ENCODE data around the gene SYP.

SYP gene

GRCh38 chrX:49203536-49203935 is 3.5 kb upstream of the SYP start:
- peaks cover 40% of the 10 kb centered on the region for H3K9me3 Mint-ChIP-seq
- peaks cover 20% of the 10 kb centered on the region for H3K27me3 Mint-ChIP-seq (ENCODE audit: low read depth, poor library complexity)
- no peak overlapping the region for H3K4me3 Mint-ChIP-seq
- H3K27ac Mint-ChIP-seq: no peak overlapping the region
- no peaks in the 10 kb centered on the region for H3K36me3 Mint-ChIP-seq (ENCODE audit: low read depth)
- TF ChIP-seq, protein P1, sequence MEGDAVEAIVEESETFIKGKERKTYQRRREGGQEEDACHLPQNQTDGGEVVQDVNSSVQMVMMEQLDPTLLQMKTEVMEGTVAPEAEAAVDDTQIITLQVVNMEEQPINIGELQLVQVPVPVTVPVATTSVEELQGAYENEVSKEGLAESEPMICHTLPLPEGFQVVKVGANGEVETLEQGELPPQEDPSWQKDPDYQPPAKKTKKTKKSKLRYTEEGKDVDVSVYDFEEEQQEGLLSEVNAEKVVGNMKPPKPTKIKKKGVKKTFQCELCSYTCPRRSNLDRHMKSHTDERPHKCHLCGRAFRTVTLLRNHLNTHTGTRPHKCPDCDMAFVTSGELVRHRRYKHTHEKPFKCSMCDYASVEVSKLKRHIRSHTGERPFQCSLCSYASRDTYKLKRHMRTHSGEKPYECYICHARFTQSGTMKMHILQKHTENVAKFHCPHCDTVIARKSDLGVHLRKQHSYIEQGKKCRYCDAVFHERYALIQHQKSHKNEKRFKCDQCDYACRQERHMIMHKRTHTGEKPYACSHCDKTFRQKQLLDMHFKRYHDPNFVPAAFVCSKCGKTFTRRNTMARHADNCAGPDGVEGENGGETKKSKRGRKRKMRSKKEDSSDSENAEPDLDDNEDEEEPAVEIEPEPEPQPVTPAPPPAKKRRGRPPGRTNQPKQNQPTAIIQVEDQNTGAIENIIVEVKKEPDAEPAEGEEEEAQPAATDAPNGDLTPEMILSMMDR (IDR thresholded peaks at IDR 0.05): no peak
- peaks cover 5% of the 10 kb centered on the region for H3K4me1 Mint-ChIP-seq
- DNase-seq: no peak

DNA sequence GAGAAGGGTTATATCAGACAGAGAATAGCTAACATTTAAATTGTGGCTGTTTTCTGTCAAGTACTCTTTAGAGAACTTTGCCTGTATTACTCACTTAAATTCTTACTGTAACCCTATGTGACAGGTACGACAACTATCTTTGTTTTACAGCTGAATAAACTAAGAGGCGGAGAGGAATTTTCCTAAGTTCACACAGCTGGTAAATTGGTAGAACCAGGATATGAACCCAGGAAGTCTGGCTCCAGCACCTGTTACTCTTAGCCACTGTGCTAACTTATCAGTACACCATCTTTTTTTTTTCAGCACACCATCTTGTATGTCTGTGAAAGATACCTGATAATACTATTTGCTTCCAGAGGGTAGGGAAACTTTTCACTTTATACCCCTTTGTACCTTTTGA is 2.0 kb upstream of the SYP start:
- no peak for DNase-seq

GRCh38 chrX:49199315-49199595 is 738 bp downstream of the SYP start:
- Mint-ChIP-seq H3K4me1 (peaks cover 5% of the 10 kb centered on the region), H3K36me3 (ENCODE audit: low read depth) (no peaks in the 10 kb centered on the region), H3K9me3 (peaks cover 56% of the 10 kb centered on the region), H3K27ac (no peak overlapping the region), H3K4me3 (no peak overlapping the region), H3K27me3 (ENCODE audit: low read depth, poor library complexity) (peaks cover 38% of the 10 kb centered on the region)
- DNase-seq: no peak
- TF ChIP-seq, protein P1 (IDR thresholded peaks at IDR 0.05): no peak

More for the DNA sequence above, 2.0 kb upstream of the SYP start:
- Mint-ChIP-seq H3K4me1 (peaks cover 5% of the 10 kb centered on the region), H3K27me3 (ENCODE audit: low read depth, poor library complexity) (peaks cover 35% of the 10 kb centered on the region), H3K36me3 (ENCODE audit: low read depth) (no peaks in the 10 kb centered on the region), H3K27ac (no peak overlapping the region), H3K4me3 (no peak overlapping the region), H3K9me3 (peaks cover 45% of the 10 kb centered on the region)
- TF ChIP-seq, protein P1 (IDR thresholded peaks at IDR 0.05): no peak

DNA sequence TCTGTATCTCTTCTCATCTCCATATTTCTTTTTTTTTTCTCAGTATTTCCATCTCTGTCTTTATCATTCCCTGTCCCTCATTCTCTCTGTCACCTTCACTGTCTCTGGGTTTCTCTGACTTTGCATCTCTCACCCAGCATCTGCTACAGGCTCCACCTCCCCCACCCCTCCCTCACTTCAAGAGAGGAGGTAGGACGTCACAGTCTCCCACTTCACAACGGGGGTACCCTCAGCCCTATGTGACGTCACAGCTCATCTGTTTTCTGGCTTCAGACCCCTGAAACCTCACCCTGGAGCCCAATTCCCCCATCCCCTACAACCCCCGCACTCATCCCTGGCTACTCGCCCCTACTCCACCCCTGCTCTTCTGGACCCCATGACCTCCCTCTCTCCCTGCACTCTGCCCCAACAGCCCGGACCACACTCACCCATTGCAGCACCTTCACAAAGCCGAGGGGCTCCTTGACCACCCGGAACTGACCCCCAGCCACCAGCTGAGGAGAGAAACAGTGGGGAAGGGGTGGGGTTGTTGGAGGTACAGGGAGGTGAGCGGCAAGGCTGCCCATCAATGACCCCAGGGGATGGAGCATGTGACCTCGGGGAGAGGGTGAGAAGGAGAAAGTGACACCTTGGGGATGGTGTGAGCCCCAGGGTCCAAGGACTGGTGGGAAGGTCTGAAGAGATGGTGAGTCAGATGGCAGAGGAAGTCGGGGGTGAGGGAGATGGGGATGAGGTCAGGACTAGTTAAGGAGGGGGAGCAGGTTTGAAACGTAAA is 1.3 kb downstream of the SYP start:
- H3K27me3 Mint-ChIP-seq (ENCODE audit: low read depth, poor library complexity): peaks cover 35% of the 10 kb centered on the region
- peaks cover 8% of the 10 kb centered on the region for H3K4me1 Mint-ChIP-seq
- H3K9me3 Mint-ChIP-seq: peaks cover 56% of the 10 kb centered on the region
- no peaks in the 10 kb centered on the region for H3K36me3 Mint-ChIP-seq (ENCODE audit: low read depth)
- H3K27ac Mint-ChIP-seq: no peak overlapping the region
- no peak overlapping the region for H3K4me3 Mint-ChIP-seq
- TF ChIP-seq, protein P1 (IDR thresholded peaks at IDR 0.05): no peak
- DNase-seq: no peak

- Mint-ChIP-seq H3K27me3 (ENCODE audit: low read depth, poor library complexity) (peaks cover 34% of the 10 kb centered on the region), H3K4me1 (peaks cover 17% of the 10 kb centered on the region), H3K9me3 (peaks cover 61% of the 10 kb centered on the region), H3K4me3 (no peak overlapping the region), H3K36me3 (ENCODE audit: low read depth) (no peaks in the 10 kb centered on the region), H3K27ac (no peak overlapping the region)
- DNase-seq: no peak
- TF ChIP-seq, protein P1 (IDR thresholded peaks at IDR 0.05): no peak
These were observed 2.4 kb downstream of the SYP start for GRCh38 chrX:49197543-49198087.

DNA sequence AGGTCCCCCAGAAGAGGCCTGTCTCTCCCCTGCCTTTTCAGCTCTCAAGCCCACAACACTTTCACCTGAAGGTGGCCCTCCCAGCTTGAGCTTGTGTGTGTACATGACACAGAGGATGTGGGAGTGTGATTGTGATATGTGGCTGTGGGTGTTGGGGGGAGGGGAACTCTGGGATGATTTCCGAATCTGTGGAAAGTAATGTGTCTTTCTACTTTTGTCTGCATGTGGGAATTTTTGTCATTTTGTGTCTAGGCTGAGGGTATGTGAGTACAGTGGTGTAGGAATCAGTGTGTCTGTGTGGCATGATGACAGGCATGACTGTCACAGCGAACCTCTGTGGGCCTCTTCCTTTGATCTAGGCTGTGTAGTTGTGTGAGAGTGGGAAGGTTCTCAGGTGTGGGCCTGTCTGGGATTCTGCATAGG is 6.4 kb downstream of the SYP start:
- no peak for DNase-seq
- no peak overlapping the region for H3K27ac Mint-ChIP-seq
- no peak overlapping the region for H3K4me3 Mint-ChIP-seq
- H3K9me3 Mint-ChIP-seq: peaks cover 64% of the 10 kb centered on the region
- peaks cover 28% of the 10 kb centered on the region for H3K4me1 Mint-ChIP-seq
- peaks cover 24% of the 10 kb centered on the region for H3K27me3 Mint-ChIP-seq (ENCODE audit: low read depth, poor library complexity)
- H3K36me3 Mint-ChIP-seq (ENCODE audit: low read depth): no peaks in the 10 kb centered on the region
- TF ChIP-seq, protein P1 (IDR thresholded peaks at IDR 0.05): no peak

Measured in nephron progenitor cell (in vitro differentiated cells).